HEK293T (cell line): ENCODE results near the gene TMEM178B.

Experiments
- ARNT ChIP-seq: fragments of 450-650 bp; IDR thresholded peaks from 2 replicates; pipeline ENCODE4 v1.6.1; 2017; ENCODE audit warnings: mild to moderate bottlenecking
- BHLHE40 ChIP-seq: fragments of 450-650 bp; IDR thresholded peaks from 2 replicates; pipeline ENCODE4 v1.6.1; 2016; ENCODE audit warnings: mild to moderate bottlenecking, moderate library complexity, borderline replicate concordance
- ELF4 ChIP-seq: fragments of 450-650 bp; IDR thresholded peaks from 2 replicates; pipeline ENCODE4 v1.6.1; 2017; ENCODE audit warnings: antibody characterized with exemption
- FOXA1 ChIP-seq: fragments of 450-650 bp; IDR thresholded peaks from 2 replicates; pipeline ENCODE4 v1.6.1; 2016; ENCODE audit warnings: mild to moderate bottlenecking
- FOXK2 ChIP-seq: fragments of 450-650 bp; IDR thresholded peaks from 2 replicates; pipeline ENCODE4 v1.6.1; 2016; ENCODE audit warnings: mild to moderate bottlenecking
- FOXM1 ChIP-seq: fragments of 450-650 bp; IDR thresholded peaks from 2 replicates; pipeline ENCODE4 v1.6.1; 2017; ENCODE audit warnings: mild to moderate bottlenecking, borderline replicate concordance
- HDGF ChIP-seq: fragments of 450-650 bp; IDR thresholded peaks from 2 replicates; pipeline ENCODE4 v1.6.1; 2017; ENCODE audit warnings: antibody characterized with exemption, borderline replicate concordance
- LEF1 ChIP-seq: fragments of 450-650 bp; IDR thresholded peaks from 2 replicates; pipeline ENCODE4 v1.6.1; 2017; ENCODE audit warnings: mild to moderate bottlenecking, borderline replicate concordance
- NFRKB ChIP-seq: fragments of 450-650 bp; IDR thresholded peaks from 2 replicates; pipeline ENCODE4 v1.6.1; 2016; ENCODE audit warnings: mild to moderate bottlenecking, moderate library complexity
- PKNOX1 ChIP-seq: fragments of 450-650 bp; IDR thresholded peaks from 2 replicates; pipeline ENCODE4 v1.6.1; 2016
- SP1 ChIP-seq: fragments of 450-650 bp; IDR thresholded peaks from 2 replicates; pipeline ENCODE4 v1.6.1; 2017
- SUZ12 ChIP-seq: fragments of 450-650 bp; IDR thresholded peaks from 2 replicates; pipeline ENCODE4 v1.6.1; 2016; ENCODE audit warnings: mild to moderate bottlenecking
- TARDBP ChIP-seq: fragments of 450-650 bp; IDR thresholded peaks from 2 replicates; pipeline ENCODE4 v1.6.1; 2016
- ZNF384 ChIP-seq: fragments of 450-650 bp; IDR thresholded peaks from 2 replicates; pipeline ENCODE4 v1.6.1; 2016

- TF ChIP-seq FOXM1 (no peak), TARDBP (no peak), BHLHE40 (no peak), SUZ12 (no peak), ELF4 (no peak), ARNT (no peak), NFRKB (no peak), ZNF384 (no peak), FOXK2 (no peak), FOXA1 (no peak), SP1 (no peak), PKNOX1 (no peak), HDGF (no peak), LEF1 (no peak)
Observed at GRCh38 chr7:141323826-141324225, 250.0 kb downstream of the TMEM178B start.
